Measurements from ENCODE around the gene SND1. TPM values are rescaled to one million over a fixed set of nuclear protein-coding genes. Genes with fewer than 3 reads are reported as not detected.

SND1 gene
- total and polyA plus RNA-seq, 5 donors from 2014 or later, result 84.4 to 121 (median 86.9) TPM

- H3K27ac ChIP-seq (ENCODE audit: insufficient read depth, low read length, poor library complexity, severe bottlenecking), result no peak overlapping the region
- Mint-ChIP-seq H3K27me3 (peaks cover 12% of the 10 kb centered on the region), H3K27ac (no peak overlapping the region), H3K4me3 (no peak overlapping the region), H3K4me1 (peaks cover 0 to 13% (median 10%) of the 10 kb centered on the region in 4 donors), H3K36me3 (no peaks in the 10 kb centered on the region), H3K9me3 (peaks cover 0 to 2% (median 0%) of the 10 kb centered on the region in 7 donors)
- H3K4me3 ChIP-seq (ENCODE audit: low read depth, low read length), result no peak overlapping the region
- peaks cover 42% of the 10 kb centered on the region for H3K27me3 ChIP-seq (ENCODE audit: control insufficient read depth, insufficient read depth, low read length)
- DNase-seq (no peak), ATAC-seq (ENCODE audit: low read depth in 2 of 2) (no peak)
- H3K9me3 ChIP-seq (ENCODE audit: control insufficient read depth in 2 of 2, low read length in 2 of 2), result no peaks in the 10 kb centered on the region
- no peaks in the 10 kb centered on the region for H3K36me3 ChIP-seq (ENCODE audit: control insufficient read depth, insufficient read depth, low read length)
- peaks cover 11% of the 10 kb centered on the region for H3K4me1 ChIP-seq (ENCODE audit: control insufficient read depth, insufficient read depth, low read length, poor library complexity, severe bottlenecking)
Observed at GRCh38 chr7:128131115-128131514, 479.1 kb downstream of the SND1 start.

GRCh38 chr7:128131731-128132130, 479.7 kb downstream of the SND1 start:
- no peaks in the 10 kb centered on the region for H3K36me3 ChIP-seq (ENCODE audit: control insufficient read depth, insufficient read depth, low read length)
- no peaks in the 10 kb centered on the region for H3K9me3 ChIP-seq (ENCODE audit: control insufficient read depth in 2 of 2, low read length in 2 of 2)

DNA sequence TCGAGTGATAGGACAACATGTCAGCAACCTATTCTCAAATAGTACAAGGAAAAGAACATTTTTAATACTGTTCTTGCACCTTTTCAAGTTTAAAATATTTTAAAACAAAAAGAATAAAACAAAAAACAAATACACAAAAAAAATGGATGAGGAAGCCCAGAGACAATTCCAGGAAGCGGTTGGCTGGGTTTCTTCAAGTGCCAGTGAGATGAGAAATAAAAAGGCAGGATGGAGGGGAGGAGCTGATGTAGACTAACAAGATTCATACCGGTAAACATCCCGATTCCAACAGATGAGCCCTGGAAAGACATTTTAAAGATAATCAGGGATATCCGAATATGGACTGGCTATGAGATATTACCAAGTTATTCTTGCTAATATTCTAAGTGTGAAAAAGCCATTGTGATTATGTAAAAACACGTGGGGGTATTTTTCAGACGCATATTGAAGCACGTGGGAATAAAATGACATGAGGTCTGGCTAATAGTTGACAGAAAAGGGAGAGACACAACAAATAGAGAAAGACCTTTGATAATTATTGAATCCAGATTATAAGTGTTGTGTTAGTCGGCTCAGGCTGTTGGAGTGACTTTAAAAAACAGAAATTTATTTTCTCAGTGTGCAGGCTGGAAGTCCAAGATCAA, 480.6 kb downstream of the SND1 start:
- ATAC-seq (ENCODE audit: low read depth in 2 of 2) (no peak), DNase-seq (no peak)
- H3K27me3 Mint-ChIP-seq, result peaks cover 22% of the 10 kb centered on the region
- H3K36me3 Mint-ChIP-seq, result no peaks in the 10 kb centered on the region
- peaks cover 14% of the 10 kb centered on the region for H3K4me1 ChIP-seq (ENCODE audit: control insufficient read depth, insufficient read depth, low read length, poor library complexity, severe bottlenecking)
- peaks cover 40% of the 10 kb centered on the region for H3K27me3 ChIP-seq (ENCODE audit: control insufficient read depth, insufficient read depth, low read length)
- peaks cover 0 to 3% (median 0%) of the 10 kb centered on the region in 7 donors for H3K9me3 Mint-ChIP-seq
- no peak overlapping the region for H3K4me3 Mint-ChIP-seq
- no peaks in the 10 kb centered on the region for H3K36me3 ChIP-seq (ENCODE audit: control insufficient read depth, insufficient read depth, low read length)
- no peak overlapping the region for H3K4me3 ChIP-seq (ENCODE audit: low read depth, low read length)
- no peak overlapping the region for H3K27ac ChIP-seq (ENCODE audit: insufficient read depth, low read length, poor library complexity, severe bottlenecking)
- peaks cover 4 to 15% (median 12%) of the 10 kb centered on the region in 4 donors for H3K4me1 Mint-ChIP-seq
- no peaks in the 10 kb centered on the region for H3K9me3 ChIP-seq (ENCODE audit: control insufficient read depth in 2 of 2, low read length in 2 of 2)
- no peak overlapping the region for H3K27ac Mint-ChIP-seq

More at GRCh38 chr7:128131731-128132130, 479.7 kb downstream of the SND1 start:
- Histone ChIP-seq H3K27me3 (ENCODE audit: control insufficient read depth, insufficient read depth, low read length) (peaks cover 40% of the 10 kb centered on the region), H3K4me3 (ENCODE audit: low read depth, low read length) (no peak overlapping the region), H3K4me1 (ENCODE audit: control insufficient read depth, insufficient read depth, low read length, poor library complexity, severe bottlenecking) (peaks cover 14% of the 10 kb centered on the region), H3K27ac (ENCODE audit: insufficient read depth, low read length, poor library complexity, severe bottlenecking) (no peak overlapping the region)
- ATAC-seq (ENCODE audit: low read depth in 2 of 2) (no peak), DNase-seq (no peak)
- no peak overlapping the region for H3K27ac Mint-ChIP-seq
- H3K36me3 Mint-ChIP-seq, result no peaks in the 10 kb centered on the region
- peaks cover 16% of the 10 kb centered on the region for H3K27me3 Mint-ChIP-seq
- H3K9me3 Mint-ChIP-seq, result peaks cover 0 to 2% (median 0%) of the 10 kb centered on the region in 7 donors
- no peak overlapping the region for H3K4me3 Mint-ChIP-seq
- peaks cover 0 to 14% (median 10%) of the 10 kb centered on the region in 4 donors for H3K4me1 Mint-ChIP-seq

DNA sequence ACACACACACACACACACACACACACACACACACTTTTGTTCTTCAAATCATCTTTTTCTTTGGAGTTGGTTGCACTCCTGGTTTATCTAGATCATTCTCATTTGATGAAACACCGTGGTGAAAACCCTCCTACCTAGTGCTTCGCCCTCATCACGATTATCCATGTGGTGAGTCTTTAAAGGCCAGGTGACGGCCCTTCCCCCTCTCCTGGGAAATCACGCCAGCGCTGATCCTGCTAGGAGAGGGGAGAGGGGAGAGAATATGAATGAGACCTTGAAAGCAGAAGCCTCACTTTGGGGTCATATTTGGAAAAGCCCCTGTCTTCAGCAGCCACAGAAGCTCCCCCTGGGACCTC, 483.1 kb downstream of the SND1 start:
- no peak for DNase-seq
- peaks cover 6 to 17% (median 12%) of the 10 kb centered on the region in 4 donors for H3K4me1 Mint-ChIP-seq
- H3K9me3 Mint-ChIP-seq, result peaks cover 0 to 3% (median 0%) of the 10 kb centered on the region in 7 donors

DNA sequence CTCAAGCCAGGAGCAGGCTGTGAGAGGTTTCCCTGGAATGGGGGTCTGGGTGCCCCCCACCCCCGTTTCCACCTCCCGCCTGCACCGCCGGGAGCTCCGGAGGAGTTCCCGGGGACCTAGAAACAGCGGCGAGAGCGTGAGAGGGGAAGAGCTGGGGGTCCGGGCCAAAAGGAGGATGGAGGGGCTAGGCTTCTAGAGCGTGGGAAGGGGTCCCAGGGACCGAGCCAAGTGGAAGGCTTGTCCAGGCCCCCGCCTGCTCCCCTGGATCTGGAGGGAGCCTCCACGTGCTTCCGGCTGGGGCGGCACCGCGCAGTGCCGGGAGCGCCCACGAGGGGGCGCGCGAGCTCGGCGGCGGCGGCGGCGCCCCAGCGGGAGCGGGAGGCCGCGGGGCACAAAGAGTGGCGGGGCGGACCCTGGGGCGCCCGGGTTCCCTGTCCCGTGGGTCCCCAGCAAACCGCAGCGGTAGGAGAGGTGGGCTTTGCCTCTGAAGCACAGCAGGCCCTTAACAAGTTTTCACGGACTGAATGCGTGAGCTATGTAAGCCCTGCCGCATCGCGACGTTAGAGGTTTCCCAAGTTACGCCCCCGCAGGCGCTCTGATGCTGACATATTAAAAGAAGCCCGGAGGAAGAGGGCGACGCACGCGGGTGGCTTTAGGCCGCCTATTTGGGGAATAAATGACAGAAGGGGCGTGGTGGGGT, 483.7 kb downstream of the SND1 start:
- ATAC-seq (ENCODE audit: low read depth in 2 of 2), result peak; percentile 84 to 90
- Mint-ChIP-seq H3K9me3 (peaks cover 0 to 5% (median 0%) of the 10 kb centered on the region in 7 donors), H3K36me3 (no peaks in the 10 kb centered on the region), H3K4me1 (peaks cover 6 to 17% (median 12%) of the 10 kb centered on the region in 4 donors), H3K4me3 (peak overlapping the region; percentile 62 to 84 (median 77)), H3K27ac (no peak overlapping the region), H3K27me3 (peaks cover 49% of the 10 kb centered on the region)
- Histone ChIP-seq H3K27me3 (ENCODE audit: control insufficient read depth, insufficient read depth, low read length) (peaks cover 29% of the 10 kb centered on the region), H3K27ac (ENCODE audit: insufficient read depth, low read length, poor library complexity, severe bottlenecking) (no peak overlapping the region), H3K36me3 (ENCODE audit: control insufficient read depth, insufficient read depth, low read length) (no peaks in the 10 kb centered on the region), H3K4me1 (ENCODE audit: control insufficient read depth, insufficient read depth, low read length, poor library complexity, severe bottlenecking) (peaks cover 14% of the 10 kb centered on the region), H3K9me3 (ENCODE audit: control insufficient read depth in 2 of 2, low read length in 2 of 2) (no peaks in the 10 kb centered on the region), H3K4me3 (ENCODE audit: low read depth, low read length) (peak overlapping the region; percentile 44)
- peak; percentile 32 to 55 (median 50) for DNase-seq

More for the DNA sequence above, 483.1 kb downstream of the SND1 start:
- peak overlapping the region; percentile 62 to 75 (median 74) for H3K4me3 Mint-ChIP-seq
- H3K36me3 Mint-ChIP-seq, result no peaks in the 10 kb centered on the region
- Histone ChIP-seq H3K4me1 (ENCODE audit: control insufficient read depth, insufficient read depth, low read length, poor library complexity, severe bottlenecking) (peaks cover 14% of the 10 kb centered on the region), H3K27me3 (ENCODE audit: control insufficient read depth, insufficient read depth, low read length) (peaks cover 34% of the 10 kb centered on the region), H3K27ac (ENCODE audit: insufficient read depth, low read length, poor library complexity, severe bottlenecking) (no peak overlapping the region), H3K9me3 (ENCODE audit: control insufficient read depth in 2 of 2, low read length in 2 of 2) (no peaks in the 10 kb centered on the region), H3K36me3 (ENCODE audit: control insufficient read depth, insufficient read depth, low read length) (no peaks in the 10 kb centered on the region), H3K4me3 (ENCODE audit: low read depth, low read length) (no peak overlapping the region)
- H3K27me3 Mint-ChIP-seq, result peaks cover 45% of the 10 kb centered on the region
- H3K27ac Mint-ChIP-seq, result no peak overlapping the region
- no peak for ATAC-seq (ENCODE audit: low read depth in 2 of 2)

DNA sequence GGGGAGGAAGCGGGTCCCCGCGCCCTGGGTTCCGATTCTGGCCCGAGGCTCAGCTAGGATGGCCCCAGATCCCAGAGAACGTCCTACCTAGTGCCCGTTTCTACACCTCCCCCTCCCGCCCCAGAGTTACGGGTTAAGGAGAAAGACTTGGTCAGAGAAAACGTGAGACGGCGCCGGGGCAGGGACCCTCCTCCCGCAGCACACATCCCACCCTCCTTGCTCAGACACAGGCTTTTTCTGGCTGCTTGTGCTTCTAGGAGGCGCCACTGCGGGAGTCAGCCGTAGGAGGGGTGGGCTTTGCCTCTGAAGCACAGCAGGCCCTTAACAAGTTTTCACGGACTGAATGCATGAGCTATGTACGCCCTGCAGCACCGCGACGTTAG, 484.2 kb downstream of the SND1 start:
- Mint-ChIP-seq H3K27me3 (peaks cover 54% of the 10 kb centered on the region), H3K27ac (no peak overlapping the region), H3K4me1 (peaks cover 6 to 17% (median 12%) of the 10 kb centered on the region in 4 donors), H3K9me3 (peaks cover 0 to 5% (median 0%) of the 10 kb centered on the region in 7 donors), H3K4me3 (peak overlapping the region; percentile 42 to 84 (median 74)), H3K36me3 (no peaks in the 10 kb centered on the region)
- H3K27me3 ChIP-seq (ENCODE audit: control insufficient read depth, insufficient read depth, low read length), result peaks cover 25% of the 10 kb centered on the region
- DNase-seq (no peak), ATAC-seq (ENCODE audit: low read depth in 2 of 2) (no peak)
- H3K27ac ChIP-seq (ENCODE audit: insufficient read depth, low read length, poor library complexity, severe bottlenecking), result no peak overlapping the region
- H3K4me3 ChIP-seq (ENCODE audit: low read depth, low read length), result peak overlapping the region; percentile 44
- H3K9me3 ChIP-seq (ENCODE audit: control insufficient read depth in 2 of 2, low read length in 2 of 2), result no peaks in the 10 kb centered on the region
- no peaks in the 10 kb centered on the region for H3K36me3 ChIP-seq (ENCODE audit: control insufficient read depth, insufficient read depth, low read length)
- peaks cover 14% of the 10 kb centered on the region for H3K4me1 ChIP-seq (ENCODE audit: control insufficient read depth, insufficient read depth, low read length, poor library complexity, severe bottlenecking)

DNA sequence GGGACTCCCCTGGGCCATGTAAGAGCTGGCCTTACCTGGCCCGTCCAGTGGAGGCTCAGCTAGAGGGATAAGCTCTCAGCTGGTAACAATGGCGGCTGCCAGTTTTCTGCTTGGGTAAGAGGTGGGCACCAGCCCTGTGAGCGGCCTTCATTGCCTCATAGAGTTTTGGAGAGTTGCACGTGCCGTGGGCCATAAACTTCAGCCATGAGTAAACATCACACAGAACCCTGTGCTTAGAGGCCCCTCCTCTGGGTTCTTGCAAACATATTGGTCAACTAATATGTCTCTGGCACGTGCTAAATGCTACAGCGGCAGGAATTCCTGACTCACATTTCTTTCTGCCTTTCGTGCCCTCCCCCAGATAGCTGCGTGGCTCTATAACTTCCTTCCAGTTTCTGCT, 485.2 kb downstream of the SND1 start:
- Histone ChIP-seq H3K4me3 (ENCODE audit: low read depth, low read length) (no peak overlapping the region), H3K4me1 (ENCODE audit: control insufficient read depth, insufficient read depth, low read length, poor library complexity, severe bottlenecking) (peaks cover 14% of the 10 kb centered on the region), H3K9me3 (ENCODE audit: control insufficient read depth in 2 of 2, low read length in 2 of 2) (no peaks in the 10 kb centered on the region), H3K36me3 (ENCODE audit: control insufficient read depth, insufficient read depth, low read length) (no peaks in the 10 kb centered on the region), H3K27me3 (ENCODE audit: control insufficient read depth, insufficient read depth, low read length) (peaks cover 22% of the 10 kb centered on the region), H3K27ac (ENCODE audit: insufficient read depth, low read length, poor library complexity, severe bottlenecking) (no peak overlapping the region)
- ATAC-seq (ENCODE audit: low read depth in 2 of 2) (no peak), DNase-seq (no peak)
- Mint-ChIP-seq H3K4me1 (peaks cover 6 to 17% (median 12%) of the 10 kb centered on the region in 4 donors), H3K4me3 (peak overlapping the region in 3 of 4 donors; percentile 10 to 27 (median 17)), H3K36me3 (no peaks in the 10 kb centered on the region), H3K27me3 (peaks cover 58% of the 10 kb centered on the region), H3K9me3 (peaks cover 0 to 4% (median 0%) of the 10 kb centered on the region in 7 donors), H3K27ac (no peak overlapping the region)
